Activated T-helper 2 cell treated with anti-CD3 and anti-CD28 coated beads, Interferon-gamma antibody, Interleukin-2, Interleukin-4, amounts not matched to agents 10 μg/mL and 5 μg/mL and 100 μg/mL, durations not matched to agents 14 hours and 24 hours and 36 hours (primary cell): ENCODE results near the gene DAB2IP. TPM values are rescaled to one million over a fixed set of nuclear protein-coding genes. Genes with fewer than 3 reads are reported as not detected.

Source experiments
- DNase-seq: peaks from one replicate; pipeline ENCODE4 v3.0.0; 2021; ENCODE audit warnings: low spot score
- H3K27ac Mint-ChIP-seq: one replicate; pipeline ENCODE4 v1.8.0; 2021; ENCODE audit warnings: mixed read lengths
- H3K27me3 Mint-ChIP-seq: one replicate; pipeline ENCODE4 v1.8.0; 2021; ENCODE audit warnings: low read depth, mixed read lengths
- H3K36me3 Mint-ChIP-seq: one replicate; pipeline ENCODE4 v1.8.0; 2021; ENCODE audit warnings: low read depth, mixed read lengths
- H3K4me1 Mint-ChIP-seq: one replicate; pipeline ENCODE4 v1.8.0; 2021; ENCODE audit warnings: low read depth, mixed read lengths
- H3K4me3 Mint-ChIP-seq: one replicate; pipeline ENCODE4 v1.8.0; 2021; ENCODE audit warnings: low read depth, mild to moderate bottlenecking, moderate library complexity, mixed read lengths
- H3K9me3 Mint-ChIP-seq: one replicate; pipeline ENCODE4 v1.8.0; 2021; ENCODE audit warnings: mixed read lengths
- intact Hi-C: fragments of 100-400 bp; cut with micrococcal nuclease; formaldehyde crosslinking; loops from one replicate; pipeline ENCODE4 v1.15.1; 2023
- total RNA-seq: library from RNA; stranded (reverse); gene quantifications from 2 replicates; pipeline ENCODE4 v1.2.3, GENCODE V29; 2022

DAB2IP gene
- total RNA-seq, 1 donor from 2014 or later = not detected

DNA sequence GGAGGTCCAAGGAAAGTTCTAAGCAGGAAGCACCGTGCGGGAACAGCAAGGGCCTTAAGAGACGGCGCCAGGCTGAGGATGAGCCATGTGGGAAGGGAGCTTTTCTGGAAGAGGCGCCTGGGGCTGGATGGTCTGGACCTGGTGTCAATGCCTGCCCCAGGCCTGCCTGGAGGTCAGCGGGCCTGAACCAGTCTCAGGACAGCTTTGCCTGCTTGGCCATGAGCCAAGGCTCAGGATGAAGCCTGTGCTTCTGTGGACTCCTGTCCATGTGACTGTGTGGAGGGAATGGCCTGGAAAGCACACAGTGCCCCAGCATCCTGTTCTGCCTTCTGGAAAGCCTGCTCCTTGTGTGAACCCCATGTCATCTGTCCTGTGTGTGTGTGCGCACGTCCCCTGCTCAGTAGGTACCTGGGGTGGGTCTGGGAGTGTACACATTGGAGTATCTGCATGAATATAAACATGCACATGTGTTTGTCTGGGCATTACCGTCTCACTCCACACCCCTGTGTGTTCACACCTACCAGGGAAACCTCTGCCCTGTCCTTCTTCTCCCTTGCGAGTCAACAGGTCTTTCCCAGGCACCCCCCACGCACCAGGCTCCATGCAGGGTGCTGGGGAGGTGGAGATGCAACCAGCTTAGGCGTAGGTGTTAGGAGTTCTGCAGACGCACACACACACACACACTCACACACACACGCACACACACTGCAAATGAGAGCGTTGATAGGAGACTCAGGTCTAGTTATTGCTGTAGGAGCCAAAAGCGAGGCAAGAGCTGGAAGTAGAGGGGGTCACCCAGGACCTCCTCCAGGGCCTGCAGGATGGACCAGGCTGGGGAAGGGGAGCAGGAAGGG, 24.8 kb downstream of the DAB2IP start:
- Mint-ChIP-seq H3K27ac (no peak overlapping the region), H3K4me1 (no peaks in the 10 kb centered on the region), H3K27me3 (no peaks in the 10 kb centered on the region), H3K9me3 (no peaks in the 10 kb centered on the region), H3K4me3 (no peak overlapping the region), H3K36me3 (no peaks in the 10 kb centered on the region)
- intact Hi-C loops = no loop called here
- no peak for DNase-seq

DNA sequence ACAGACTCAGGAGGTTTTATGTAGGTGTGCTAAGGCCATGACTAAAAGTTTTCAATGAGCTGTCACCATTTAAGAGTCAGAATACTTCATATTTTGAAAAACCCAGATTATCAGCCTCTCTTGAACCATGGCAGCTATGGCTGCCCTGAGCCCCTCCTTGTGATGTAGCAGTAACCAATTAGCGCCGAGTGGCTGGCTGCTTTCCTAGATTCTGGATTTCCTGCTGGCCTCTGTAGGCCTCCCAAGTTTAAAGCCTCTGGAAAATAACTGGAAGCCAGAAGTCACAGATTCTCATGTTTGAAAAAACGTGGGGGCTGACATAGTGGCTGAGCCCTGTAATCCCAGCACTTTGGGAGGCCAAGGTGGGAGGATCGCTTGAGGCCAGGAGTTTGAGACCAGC, 25.5 kb downstream of the DAB2IP start:
- no peak for DNase-seq
- Mint-ChIP-seq H3K4me3 (no peak overlapping the region), H3K27ac (no peak overlapping the region), H3K27me3 (peaks cover 2% of the 10 kb centered on the region), H3K4me1 (no peaks in the 10 kb centered on the region), H3K9me3 (no peaks in the 10 kb centered on the region), H3K36me3 (no peaks in the 10 kb centered on the region)
- intact Hi-C loops = no loop called here

DNA sequence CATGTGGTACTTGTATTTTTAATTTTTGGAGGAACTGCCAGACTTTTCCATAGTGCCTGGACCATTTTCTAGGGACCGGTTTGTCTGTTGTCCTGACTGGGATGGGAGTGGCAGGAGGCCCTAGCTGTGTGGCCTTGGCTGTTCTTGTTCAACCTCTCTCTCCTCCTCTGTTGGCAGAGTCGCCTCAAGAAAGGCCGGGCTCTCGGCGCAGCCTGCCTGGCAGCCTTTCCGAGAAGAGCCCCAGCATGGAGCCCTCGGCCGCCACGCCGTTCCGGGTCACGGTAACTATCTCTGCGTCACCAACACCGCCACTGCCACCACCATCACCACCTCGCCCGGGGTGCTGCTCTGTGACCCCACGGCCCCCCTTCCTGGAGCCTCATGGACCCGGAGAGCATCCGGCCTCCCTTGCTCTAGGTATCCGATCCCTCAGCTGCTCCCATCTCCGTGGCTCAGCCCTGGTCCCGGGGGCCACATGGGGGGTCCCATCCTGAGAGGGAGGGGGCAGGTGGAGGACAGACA, 27.1 kb downstream of the DAB2IP start:
- H3K4me3 Mint-ChIP-seq = no peak overlapping the region
- H3K9me3 Mint-ChIP-seq = no peaks in the 10 kb centered on the region
- intact Hi-C loops = no loop called here
- no peaks in the 10 kb centered on the region for H3K4me1 Mint-ChIP-seq
- no peaks in the 10 kb centered on the region for H3K36me3 Mint-ChIP-seq
- H3K27me3 Mint-ChIP-seq = peaks cover 2% of the 10 kb centered on the region
- no peak overlapping the region for H3K27ac Mint-ChIP-seq
- DNase-seq = no peak

DNA sequence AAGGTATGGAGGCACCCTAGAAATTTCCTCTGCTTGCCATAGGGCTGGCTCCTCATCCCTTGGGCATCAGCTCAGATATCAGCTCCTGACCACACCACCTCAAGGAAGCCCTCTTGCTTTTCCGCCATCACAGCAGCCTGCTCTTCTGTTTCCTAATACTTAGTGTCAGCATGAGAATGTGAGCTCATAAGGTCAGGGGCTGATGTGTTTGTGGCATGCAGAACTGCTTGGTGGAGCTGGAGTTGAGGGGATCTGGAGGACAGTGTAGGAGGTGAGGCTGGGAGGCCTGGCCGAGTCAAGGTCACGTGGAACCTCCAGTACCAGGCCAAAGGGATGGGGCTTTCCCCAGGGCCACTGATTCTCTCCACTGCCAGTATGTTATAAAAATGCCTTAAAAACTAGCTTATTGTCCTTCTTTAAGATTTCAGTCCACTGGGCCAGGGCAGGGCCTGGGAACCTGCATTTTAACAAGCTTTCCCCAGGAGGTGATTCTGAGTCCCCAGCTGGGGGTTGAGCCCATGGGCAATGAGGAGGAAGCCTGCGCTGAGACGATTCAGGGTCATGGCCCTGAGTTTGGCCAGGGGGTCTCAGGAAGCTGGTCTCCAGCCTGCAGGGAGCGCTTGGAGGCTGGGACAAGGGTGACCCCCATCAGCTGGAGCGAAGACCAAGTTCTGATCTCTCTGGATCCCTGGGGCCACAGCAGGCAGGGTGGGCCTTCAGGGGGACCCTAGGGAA, 28.6 kb downstream of the DAB2IP start:
- H3K9me3 Mint-ChIP-seq = no peaks in the 10 kb centered on the region
- DNase-seq = no peak
- H3K27me3 Mint-ChIP-seq = peaks cover 5% of the 10 kb centered on the region
- intact Hi-C loops = loop anchor here (5.0 kb wide), 1 partner anchor 133 kb away; no protein-coding TSS in a partner anchor
- no peak overlapping the region for H3K27ac Mint-ChIP-seq
- H3K36me3 Mint-ChIP-seq = no peaks in the 10 kb centered on the region
- no peak overlapping the region for H3K4me3 Mint-ChIP-seq
- H3K4me1 Mint-ChIP-seq = no peaks in the 10 kb centered on the region

DNA sequence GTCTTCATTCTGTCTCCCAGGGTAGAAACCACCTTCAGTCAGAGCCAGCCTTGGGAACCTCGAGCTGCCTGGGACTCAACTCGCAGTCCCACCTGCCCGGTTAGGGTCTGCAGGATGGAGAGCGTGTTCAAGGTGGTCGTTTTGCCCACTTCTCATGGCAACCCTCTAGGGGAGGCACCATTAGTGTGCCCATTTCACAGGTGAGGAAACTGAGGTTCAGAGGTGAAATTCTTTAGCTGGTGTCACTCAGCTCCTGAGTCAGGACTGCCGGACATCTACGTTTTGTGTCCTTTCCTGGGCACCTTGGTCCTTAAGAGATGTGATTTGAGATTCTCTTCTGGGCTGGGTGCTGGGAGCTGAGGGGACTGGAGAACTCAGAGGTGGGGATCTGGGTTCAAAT, 30.0 kb downstream of the DAB2IP start:
- no peak for DNase-seq
- Mint-ChIP-seq H3K36me3 (no peaks in the 10 kb centered on the region), H3K4me3 (no peak overlapping the region)

DNA sequence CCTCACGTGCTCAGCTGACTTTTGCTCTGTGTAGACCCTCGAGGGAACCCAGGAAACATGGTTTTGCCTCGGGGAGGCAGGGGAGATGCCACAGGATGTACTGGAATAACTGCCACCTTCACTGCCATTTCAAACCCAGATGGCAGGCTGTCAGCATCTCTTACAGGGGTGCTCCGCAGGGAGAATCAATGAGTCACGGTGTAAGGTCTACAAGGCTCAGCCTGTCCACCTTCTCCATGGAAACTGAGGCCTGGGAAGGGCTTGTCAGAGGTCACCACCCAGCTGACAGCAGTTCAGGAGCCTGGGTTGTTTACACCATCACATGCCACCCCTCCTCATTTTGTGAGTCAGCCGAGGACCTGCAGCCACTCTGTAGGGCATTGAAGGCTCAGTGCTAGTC, 30.8 kb downstream of the DAB2IP start:
- Mint-ChIP-seq H3K4me3 (no peak overlapping the region), H3K9me3 (no peaks in the 10 kb centered on the region)
- intact Hi-C loops = loop anchor here (5.0 kb wide), 1 partner anchor 135 kb away; no protein-coding TSS in a partner anchor

More for the DNA sequence above, 30.0 kb downstream of the DAB2IP start:
- H3K9me3 Mint-ChIP-seq = no peaks in the 10 kb centered on the region
- peaks cover 5% of the 10 kb centered on the region for H3K27me3 Mint-ChIP-seq
- no peaks in the 10 kb centered on the region for H3K4me1 Mint-ChIP-seq
- H3K27ac Mint-ChIP-seq = no peak overlapping the region
- intact Hi-C loops = loop anchor here (5.0 kb wide), 1 partner anchor 134 kb away; no protein-coding TSS in a partner anchor

DNA sequence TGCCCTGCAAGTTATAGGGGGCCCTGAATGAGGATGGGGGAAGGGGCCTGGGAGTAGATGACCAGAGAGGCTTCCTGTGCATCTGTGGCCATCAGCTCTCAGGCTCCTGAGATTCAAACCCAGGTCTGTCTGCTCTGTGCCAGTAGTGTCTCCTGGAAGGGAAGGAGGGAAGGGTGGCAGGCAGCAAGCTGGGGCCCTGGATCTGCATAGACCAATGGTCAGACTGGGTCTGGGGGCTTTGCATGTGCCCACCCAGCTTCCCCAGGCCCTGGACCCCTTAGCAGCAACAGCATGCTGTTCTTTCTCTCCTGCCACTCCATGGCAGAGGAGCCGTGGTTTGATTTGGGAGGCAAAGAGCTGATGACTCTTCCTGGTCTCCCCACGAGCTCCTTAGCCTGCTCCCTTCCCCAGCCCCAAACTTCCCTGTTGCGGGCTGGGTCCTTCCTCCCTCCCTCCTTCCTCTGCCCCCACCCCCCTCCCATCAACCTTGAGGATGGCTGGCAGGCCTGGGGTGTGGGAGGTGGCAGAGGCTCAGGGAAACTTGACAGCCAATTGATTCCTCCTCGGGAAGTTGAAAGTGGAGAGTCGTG, 31.6 kb downstream of the DAB2IP start:
- Mint-ChIP-seq H3K27me3 (peaks cover 5% of the 10 kb centered on the region), H3K27ac (no peak overlapping the region), H3K9me3 (no peaks in the 10 kb centered on the region), H3K36me3 (no peaks in the 10 kb centered on the region), H3K4me1 (no peaks in the 10 kb centered on the region), H3K4me3 (no peak overlapping the region)
- intact Hi-C loops = loop anchor here (5.0 kb wide), 1 partner anchor 136 kb away; no protein-coding TSS in a partner anchor
- no peak for DNase-seq

More for the DNA sequence above, 30.8 kb downstream of the DAB2IP start:
- DNase-seq = no peak
- no peak overlapping the region for H3K27ac Mint-ChIP-seq
- H3K36me3 Mint-ChIP-seq = no peaks in the 10 kb centered on the region
- no peaks in the 10 kb centered on the region for H3K4me1 Mint-ChIP-seq
- H3K27me3 Mint-ChIP-seq = peaks cover 5% of the 10 kb centered on the region

DNA sequence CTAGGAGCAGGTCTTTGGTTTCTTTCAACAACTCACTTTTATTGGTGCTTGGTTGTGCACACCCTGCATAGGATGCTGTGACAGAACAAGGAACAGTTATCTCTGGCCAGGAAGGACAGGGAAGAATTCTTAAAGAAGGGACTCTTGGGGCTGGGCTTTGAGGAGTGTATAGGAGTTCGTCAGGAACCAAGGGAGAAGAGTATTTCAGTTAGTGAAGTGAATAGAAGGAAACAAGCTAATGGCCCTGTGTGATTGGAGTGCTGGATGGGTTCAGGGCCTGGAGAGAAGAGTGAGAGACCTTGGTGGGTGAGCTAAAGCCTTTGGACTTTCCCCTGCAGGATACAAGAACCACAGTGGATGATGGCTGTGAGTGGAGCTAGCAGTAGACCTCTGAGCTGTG, 32.2 kb downstream of the DAB2IP start:
- H3K9me3 Mint-ChIP-seq = no peaks in the 10 kb centered on the region
- H3K4me1 Mint-ChIP-seq = no peaks in the 10 kb centered on the region
- no peak for DNase-seq
- H3K27me3 Mint-ChIP-seq = peaks cover 7% of the 10 kb centered on the region
- no peak overlapping the region for H3K27ac Mint-ChIP-seq
- H3K4me3 Mint-ChIP-seq = no peak overlapping the region
- intact Hi-C loops = loop anchor here (5.0 kb wide), 1 partner anchor 136 kb away; no protein-coding TSS in a partner anchor
- no peaks in the 10 kb centered on the region for H3K36me3 Mint-ChIP-seq

DNA sequence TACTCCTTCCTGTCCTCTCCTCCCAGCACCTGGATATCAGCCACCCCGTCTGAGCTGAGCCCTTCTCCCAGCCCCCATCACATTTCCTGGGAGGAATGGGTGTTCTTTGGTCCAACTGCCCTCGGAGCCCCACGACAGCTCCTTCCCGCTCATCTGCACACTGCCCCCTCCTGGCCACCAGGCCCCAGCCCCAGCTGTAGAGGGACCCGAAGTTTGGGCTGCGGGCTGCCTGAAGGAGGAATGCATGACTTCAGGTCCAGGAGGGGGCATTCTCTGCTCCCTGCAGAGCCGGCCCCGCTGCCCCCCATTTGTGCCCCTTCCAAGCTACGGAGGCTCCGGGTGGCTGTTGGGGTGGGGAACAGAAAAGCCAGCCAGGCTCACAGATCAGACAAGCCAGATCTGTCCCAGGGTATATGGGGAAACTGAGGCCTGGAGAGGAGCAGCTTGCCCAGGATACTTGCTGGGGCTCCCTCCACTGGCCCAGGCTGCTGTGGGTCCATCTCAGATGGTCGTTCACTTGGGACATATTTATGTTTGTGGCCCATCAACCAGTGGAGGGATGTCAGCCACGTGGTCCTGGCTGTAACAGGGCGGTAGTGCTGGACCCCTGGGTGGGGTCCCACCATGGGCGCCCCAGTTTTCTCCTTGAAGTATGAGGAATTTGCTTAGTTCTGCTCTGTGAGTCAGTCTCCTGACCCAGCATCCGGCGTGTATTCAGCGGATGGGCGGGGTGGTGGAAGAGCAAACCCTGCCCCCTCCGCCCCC, 33.1 kb downstream of the DAB2IP start:
- no peak for DNase-seq
- Mint-ChIP-seq H3K4me1 (no peaks in the 10 kb centered on the region), H3K36me3 (no peaks in the 10 kb centered on the region), H3K9me3 (no peaks in the 10 kb centered on the region), H3K27me3 (peaks cover 7% of the 10 kb centered on the region), H3K27ac (no peak overlapping the region), H3K4me3 (no peak overlapping the region)
- intact Hi-C loops = loop anchor here (5.0 kb wide), 1 partner anchor 137 kb away; no protein-coding TSS in a partner anchor

DNA sequence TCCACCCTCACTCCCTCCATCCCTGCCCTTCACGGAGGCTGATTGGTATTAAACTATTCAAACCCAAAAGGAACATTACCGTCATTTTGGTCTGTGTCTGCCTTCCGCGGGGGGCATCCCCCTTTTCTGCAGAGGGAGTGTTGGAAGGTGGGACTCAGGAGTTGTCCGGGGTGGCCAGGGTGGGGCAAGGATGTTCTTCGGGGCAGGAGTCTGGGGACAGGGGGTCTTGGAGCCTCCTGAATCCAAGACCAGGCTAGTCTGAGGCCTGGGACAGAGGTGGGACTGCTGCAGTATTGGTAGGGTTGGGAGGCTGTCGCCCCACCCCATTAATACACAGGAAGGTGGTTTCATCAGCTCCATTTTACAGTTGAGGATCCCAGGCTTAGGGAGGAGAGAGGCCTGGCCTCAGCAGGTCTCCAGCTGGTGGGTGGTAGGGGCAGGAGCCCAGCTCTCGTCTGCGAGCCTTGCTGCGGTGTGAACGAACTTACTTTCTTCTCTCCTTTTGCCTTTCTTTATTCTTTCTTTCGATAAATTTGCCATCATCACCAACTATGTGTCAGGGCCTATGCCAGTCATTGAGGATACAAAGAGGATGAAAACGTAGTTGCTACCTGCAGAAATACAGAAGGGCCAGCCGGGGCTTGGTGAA, 33.8 kb downstream of the DAB2IP start:
- no peaks in the 10 kb centered on the region for H3K9me3 Mint-ChIP-seq
- H3K4me1 Mint-ChIP-seq = no peaks in the 10 kb centered on the region
- H3K27me3 Mint-ChIP-seq = peaks cover 7% of the 10 kb centered on the region
- no peaks in the 10 kb centered on the region for H3K36me3 Mint-ChIP-seq
- intact Hi-C loops = no loop called here
- H3K27ac Mint-ChIP-seq = no peak overlapping the region
- no peak overlapping the region for H3K4me3 Mint-ChIP-seq
- DNase-seq = no peak

DNA sequence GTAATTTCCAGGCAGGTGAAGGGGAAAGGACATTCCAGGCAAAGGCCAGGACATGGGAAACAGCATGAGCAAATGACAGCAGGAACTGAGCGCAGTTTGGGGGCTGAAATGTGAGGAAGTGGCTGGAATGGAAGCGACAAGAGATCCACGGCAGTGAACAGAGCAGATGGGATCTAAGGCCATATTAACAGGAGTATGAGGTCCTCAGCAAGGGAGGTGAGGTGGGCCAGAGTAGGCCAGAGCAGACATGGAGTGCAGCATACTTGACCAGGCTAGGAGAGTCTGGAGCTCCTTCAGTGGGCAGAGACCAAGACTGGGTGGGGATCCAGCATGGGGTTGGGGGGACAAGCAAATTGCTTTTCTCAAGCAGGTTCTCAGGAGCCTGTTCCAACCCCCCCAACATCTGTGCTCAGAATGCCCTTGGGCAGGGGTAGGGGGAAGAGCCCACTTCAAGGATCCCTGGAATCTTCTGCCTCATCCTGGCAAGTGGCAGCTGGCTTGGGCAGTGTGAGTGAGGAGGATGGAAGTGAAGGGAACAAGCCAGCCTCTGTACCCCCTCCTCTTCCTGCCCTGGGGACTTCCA, 34.5 kb downstream of the DAB2IP start:
- Mint-ChIP-seq H3K4me1 (no peaks in the 10 kb centered on the region), H3K9me3 (no peaks in the 10 kb centered on the region), H3K36me3 (no peaks in the 10 kb centered on the region), H3K27me3 (peaks cover 7% of the 10 kb centered on the region), H3K27ac (no peak overlapping the region), H3K4me3 (no peak overlapping the region)
- DNase-seq = no peak
- intact Hi-C loops = no loop called here
